ENCODE results near the gene THUMPD3. TPM values are rescaled to one million over a fixed set of nuclear protein-coding genes. Genes with fewer than 3 reads are reported as not detected.

THUMPD3 gene
- polyA plus RNA-seq, 4 donors, result 16.2 to 36.6 (median 25.4) TPM

GRCh38 chr3:9347887-9348286 is 15.0 kb upstream of the THUMPD3 start:
- DNase-seq, result no peak
- H3K9me3 ChIP-seq (ENCODE audit: control insufficient read depth in 2 of 2, insufficient read depth in 1 of 2, low read depth in 1 of 2, low read length in 1 of 2), result no peaks in the 10 kb centered on the region
- H3K4me1 ChIP-seq (ENCODE audit: control insufficient read depth in 3 of 3, insufficient read depth in 2 of 3, low read depth in 1 of 3, low read length in 2 of 3), result peaks cover 0 to 23% (median 3%) of the 10 kb centered on the region in 3 donors
- 44 to 54% (median 48%) methylated on average over 2 of the region's 2 CpGs for WGBS, 3 donors
- FAIRE-seq, result no peak
- H3K36me3 ChIP-seq (ENCODE audit: control insufficient read depth in 3 of 3, insufficient read depth in 2 of 3, low read depth in 1 of 3, low read length in 3 of 3), result peaks cover 0 to 11% (median 0%) of the 10 kb centered on the region in 3 donors
- H3K27ac ChIP-seq (ENCODE audit: low read depth in 1 of 3, low read length in 2 of 3), result no peak overlapping the region
- H3K27me3 ChIP-seq (ENCODE audit: control insufficient read depth in 3 of 3, insufficient read depth in 3 of 3, low read length in 3 of 3), result no peaks in the 10 kb centered on the region
- H3K4me3 ChIP-seq (ENCODE audit: low read depth in 1 of 3, low read length in 3 of 3), result no peak overlapping the region

- 57 to 81% (median 74%) methylated on average over 2 of the region's 2 CpGs for WGBS, 3 donors
Observed at GRCh38 chr3:9349321-9350117, 13.3 kb upstream of the THUMPD3 start.

GRCh38 chr3:9351709-9352126 is 11.1 kb upstream of the THUMPD3 start:
- peak overlapping the region in 1 of 3 donors; percentile 44 for H3K27ac ChIP-seq (ENCODE audit: low read depth in 1 of 3, low read length in 2 of 3)

More at GRCh38 chr3:9349321-9350117, 13.3 kb upstream of the THUMPD3 start:
- no peak for DNase-seq
- H3K9me3 ChIP-seq (ENCODE audit: control insufficient read depth in 2 of 2, insufficient read depth in 1 of 2, low read depth in 1 of 2, low read length in 1 of 2), result no peaks in the 10 kb centered on the region
- no peak overlapping the region for H3K27ac ChIP-seq (ENCODE audit: low read depth in 1 of 3, low read length in 2 of 3)
- FAIRE-seq, result no peak
- H3K36me3 ChIP-seq (ENCODE audit: control insufficient read depth in 3 of 3, insufficient read depth in 2 of 3, low read depth in 1 of 3, low read length in 3 of 3), result peaks cover 0 to 11% (median 0%) of the 10 kb centered on the region in 3 donors
- H3K4me3 ChIP-seq (ENCODE audit: low read depth in 1 of 3, low read length in 3 of 3), result no peak overlapping the region
- H3K27me3 ChIP-seq (ENCODE audit: control insufficient read depth in 3 of 3, insufficient read depth in 3 of 3, low read length in 3 of 3), result no peaks in the 10 kb centered on the region
- H3K4me1 ChIP-seq (ENCODE audit: control insufficient read depth in 3 of 3, insufficient read depth in 2 of 3, low read depth in 1 of 3, low read length in 2 of 3), result peaks cover 0 to 21% (median 2%) of the 10 kb centered on the region in 3 donors

GRCh38 chr3:9352917-9353752 is 9.7 kb upstream of the THUMPD3 start:
- DNase-seq, result peak; percentile 84 to 89
- no peak for FAIRE-seq
- H3K27ac ChIP-seq (ENCODE audit: low read depth in 1 of 3, low read length in 2 of 3), result peak overlapping the region; percentile 35 to 82 (median 57)
- H3K4me3 ChIP-seq (ENCODE audit: low read depth in 1 of 3, low read length in 3 of 3), result no peak overlapping the region
- WGBS, 3 donors, result 4 to 18% (median 17%) methylated on average over 7 of the region's 7 CpGs
- H3K4me1 ChIP-seq (ENCODE audit: control insufficient read depth in 3 of 3, insufficient read depth in 2 of 3, low read depth in 1 of 3, low read length in 2 of 3), result peaks cover 5 to 28% (median 5%) of the 10 kb centered on the region in 3 donors
- no peaks in the 10 kb centered on the region for H3K9me3 ChIP-seq (ENCODE audit: control insufficient read depth in 2 of 2, insufficient read depth in 1 of 2, low read depth in 1 of 2, low read length in 1 of 2)
- H3K27me3 ChIP-seq (ENCODE audit: control insufficient read depth in 3 of 3, insufficient read depth in 3 of 3, low read length in 3 of 3), result no peaks in the 10 kb centered on the region
- H3K36me3 ChIP-seq (ENCODE audit: control insufficient read depth in 3 of 3, insufficient read depth in 2 of 3, low read depth in 1 of 3, low read length in 3 of 3), result peaks cover 0 to 11% (median 0%) of the 10 kb centered on the region in 3 donors

More at GRCh38 chr3:9351709-9352126, 11.1 kb upstream of the THUMPD3 start:
- Histone ChIP-seq H3K9me3 (ENCODE audit: control insufficient read depth in 2 of 2, insufficient read depth in 1 of 2, low read depth in 1 of 2, low read length in 1 of 2) (no peaks in the 10 kb centered on the region), H3K36me3 (ENCODE audit: control insufficient read depth in 3 of 3, insufficient read depth in 2 of 3, low read depth in 1 of 3, low read length in 3 of 3) (peaks cover 0 to 11% (median 0%) of the 10 kb centered on the region in 3 donors), H3K4me1 (ENCODE audit: control insufficient read depth in 3 of 3, insufficient read depth in 2 of 3, low read depth in 1 of 3, low read length in 2 of 3) (peaks cover 5 to 28% (median 5%) of the 10 kb centered on the region in 3 donors), H3K27me3 (ENCODE audit: control insufficient read depth in 3 of 3, insufficient read depth in 3 of 3, low read length in 3 of 3) (no peaks in the 10 kb centered on the region), H3K4me3 (ENCODE audit: low read depth in 1 of 3, low read length in 3 of 3) (no peak overlapping the region)
- 27 to 46% (median 32%) methylated on average over 3 of the region's 3 CpGs for WGBS, 3 donors
- no peak for FAIRE-seq
- DNase-seq, result peak in 1 of 2 donors; percentile 61

GRCh38 chr3:9361691-9362388 is 1.0 kb upstream of the THUMPD3 start:
- WGBS, 3 donors, result 60 to 69% (median 65%) methylated on average over 5 of the region's 5 CpGs
- DNase-seq (no peak), FAIRE-seq (no peak)
- peaks cover 0 to 5% (median 3%) of the 10 kb centered on the region in 3 donors for H3K4me1 ChIP-seq (ENCODE audit: control insufficient read depth in 3 of 3, insufficient read depth in 2 of 3, low read depth in 1 of 3, low read length in 2 of 3)
- H3K4me3 ChIP-seq (ENCODE audit: low read depth in 1 of 3, low read length in 3 of 3), result peak overlapping the region in 1 of 3 donors; percentile 75
- H3K27me3 ChIP-seq (ENCODE audit: control insufficient read depth in 3 of 3, insufficient read depth in 3 of 3, low read length in 3 of 3), result no peaks in the 10 kb centered on the region
- H3K27ac ChIP-seq (ENCODE audit: low read depth in 1 of 3, low read length in 2 of 3), result no peak overlapping the region
- no peaks in the 10 kb centered on the region for H3K9me3 ChIP-seq (ENCODE audit: control insufficient read depth in 2 of 2, insufficient read depth in 1 of 2, low read depth in 1 of 2, low read length in 1 of 2)
- peaks cover 0 to 4% (median 0%) of the 10 kb centered on the region in 3 donors for H3K36me3 ChIP-seq (ENCODE audit: control insufficient read depth in 3 of 3, insufficient read depth in 2 of 3, low read depth in 1 of 3, low read length in 3 of 3)

- 92 to 98% (median 92%) methylated on average over 1 of the region's 1 CpG for WGBS, 3 donors
- no peak overlapping the region for H3K4me3 ChIP-seq (ENCODE audit: low read depth in 1 of 3, low read length in 3 of 3)
- DNase-seq (no peak), FAIRE-seq (no peak)
- peaks cover 6 to 37% (median 18%) of the 10 kb centered on the region in 3 donors for H3K36me3 ChIP-seq (ENCODE audit: control insufficient read depth in 3 of 3, insufficient read depth in 2 of 3, low read depth in 1 of 3, low read length in 3 of 3)
- H3K27ac ChIP-seq (ENCODE audit: low read depth in 1 of 3, low read length in 2 of 3), result no peak overlapping the region
- peaks cover 0 to 3% (median 0%) of the 10 kb centered on the region in 3 donors for H3K4me1 ChIP-seq (ENCODE audit: control insufficient read depth in 3 of 3, insufficient read depth in 2 of 3, low read depth in 1 of 3, low read length in 2 of 3)
- H3K27me3 ChIP-seq (ENCODE audit: control insufficient read depth in 3 of 3, insufficient read depth in 3 of 3, low read length in 3 of 3), result no peaks in the 10 kb centered on the region
- H3K9me3 ChIP-seq (ENCODE audit: control insufficient read depth in 2 of 2, insufficient read depth in 1 of 2, low read depth in 1 of 2, low read length in 1 of 2), result no peaks in the 10 kb centered on the region
Observed at GRCh38 chr3:9369508-9369907, 6.7 kb downstream of the THUMPD3 start.

- no peak for FAIRE-seq
- Histone ChIP-seq H3K36me3 (ENCODE audit: control insufficient read depth in 3 of 3, insufficient read depth in 2 of 3, low read depth in 1 of 3, low read length in 3 of 3) (peaks cover 15 to 35% (median 26%) of the 10 kb centered on the region in 3 donors), H3K9me3 (ENCODE audit: control insufficient read depth in 2 of 2, insufficient read depth in 1 of 2, low read depth in 1 of 2, low read length in 1 of 2) (no peaks in the 10 kb centered on the region), H3K27me3 (ENCODE audit: control insufficient read depth in 3 of 3, insufficient read depth in 3 of 3, low read length in 3 of 3) (no peaks in the 10 kb centered on the region), H3K27ac (ENCODE audit: low read depth in 1 of 3, low read length in 2 of 3) (no peak overlapping the region), H3K4me1 (ENCODE audit: control insufficient read depth in 3 of 3, insufficient read depth in 2 of 3, low read depth in 1 of 3, low read length in 2 of 3) (no peaks in the 10 kb centered on the region), H3K4me3 (ENCODE audit: low read depth in 1 of 3, low read length in 3 of 3) (no peak overlapping the region)
- 81 to 88% (median 88%) methylated on average over 3 of the region's 3 CpGs for WGBS, 3 donors
- no peak for DNase-seq
Observed at GRCh38 chr3:9373465-9373864, 10.6 kb downstream of the THUMPD3 start.

GRCh38 chr3:9377981-9378380 is 15.1 kb downstream of the THUMPD3 start:
- no peaks in the 10 kb centered on the region for H3K4me1 ChIP-seq (ENCODE audit: control insufficient read depth in 3 of 3, insufficient read depth in 2 of 3, low read depth in 1 of 3, low read length in 2 of 3)
- H3K27me3 ChIP-seq (ENCODE audit: control insufficient read depth in 3 of 3, insufficient read depth in 3 of 3, low read length in 3 of 3), result no peaks in the 10 kb centered on the region
- no peak for FAIRE-seq
- WGBS, 3 donors, result 94 to 100% (median 97%) methylated on average over 1 of the region's 1 CpG
- no peak overlapping the region for H3K4me3 ChIP-seq (ENCODE audit: low read depth in 1 of 3, low read length in 3 of 3)
- peaks cover 15 to 32% (median 19%) of the 10 kb centered on the region in 3 donors for H3K36me3 ChIP-seq (ENCODE audit: control insufficient read depth in 3 of 3, insufficient read depth in 2 of 3, low read depth in 1 of 3, low read length in 3 of 3)
- H3K27ac ChIP-seq (ENCODE audit: low read depth in 1 of 3, low read length in 2 of 3), result no peak overlapping the region
- H3K9me3 ChIP-seq (ENCODE audit: control insufficient read depth in 2 of 2, insufficient read depth in 1 of 2, low read depth in 1 of 2, low read length in 1 of 2), result no peaks in the 10 kb centered on the region
- no peak for DNase-seq
